ENCODE data around the gene MBOAT1.
"Not testable (repeated sequence)": the region's sequence is repeated elsewhere in the genome, so short reads cannot be mapped to it uniquely, and the experiment has no call there.

The MBOAT1 gene

GRCh38 chr6:20212392-20213111, at the start of gene MBOAT1:
Gene MBOAT1 (minus strand): TSS chr6:20212469. CDS start chr6:20212234, 235 bp downstream.
- DNase-seq (ENCODE audit: low spot score) = peak; percentile 32

GRCh38 chr6:20261685-20262084, 49.4 kb upstream of the MBOAT1 start:
- DNase-seq (ENCODE audit: low spot score) = no peak

GRCh38 chr6:20260360-20260759, 48.1 kb upstream of the MBOAT1 start:
- no peak for DNase-seq (ENCODE audit: low spot score)

GRCh38 chr6:20259316-20260049, 47.2 kb upstream of the MBOAT1 start:
- no peak for DNase-seq (ENCODE audit: low spot score)

- no peak for DNase-seq (ENCODE audit: low spot score)
Measured at GRCh38 chr6:20255428-20255827, 43.2 kb upstream of the MBOAT1 start.

- DNase-seq (ENCODE audit: low spot score) = no peak
Measured at GRCh38 chr6:20254295-20254694, 42.0 kb upstream of the MBOAT1 start.

- no peak for DNase-seq (ENCODE audit: low spot score)
Measured at GRCh38 chr6:20253021-20253420, 40.8 kb upstream of the MBOAT1 start.

- no peak for DNase-seq (ENCODE audit: low spot score)
Measured at GRCh38 chr6:20252311-20252710, 40.0 kb upstream of the MBOAT1 start.

GRCh38 chr6:20251525-20251924, 39.3 kb upstream of the MBOAT1 start:
- DNase-seq (ENCODE audit: low spot score) = no peak

- no peak for DNase-seq (ENCODE audit: low spot score)
Measured at GRCh38 chr6:20246125-20246524, 33.9 kb upstream of the MBOAT1 start.

GRCh38 chr6:20244807-20245681, 32.8 kb upstream of the MBOAT1 start:
- DNase-seq (ENCODE audit: low spot score) = not testable (repeated sequence)

GRCh38 chr6:20243288-20243687, 31.0 kb upstream of the MBOAT1 start:
- no peak for DNase-seq (ENCODE audit: low spot score)

- DNase-seq (ENCODE audit: low spot score) = no peak
Measured at GRCh38 chr6:20242397-20242796, 30.1 kb upstream of the MBOAT1 start.

GRCh38 chr6:20241102-20241501, 28.8 kb upstream of the MBOAT1 start:
- DNase-seq (ENCODE audit: low spot score) = no peak

GRCh38 chr6:20238688-20239587, 26.7 kb upstream of the MBOAT1 start:
- DNase-seq (ENCODE audit: low spot score) = no peak

GRCh38 chr6:20237677-20238460, 25.6 kb upstream of the MBOAT1 start:
- DNase-seq (ENCODE audit: low spot score) = no peak

- no peak for DNase-seq (ENCODE audit: low spot score)
Measured at GRCh38 chr6:20236909-20237600, 24.8 kb upstream of the MBOAT1 start.

GRCh38 chr6:20236344-20236743, 24.1 kb upstream of the MBOAT1 start:
- no peak for DNase-seq (ENCODE audit: low spot score)

- DNase-seq (ENCODE audit: low spot score) = no peak
Measured at GRCh38 chr6:20235041-20235440, 22.8 kb upstream of the MBOAT1 start.

GRCh38 chr6:20234136-20234535, 21.9 kb upstream of the MBOAT1 start:
- DNase-seq (ENCODE audit: low spot score) = no peak
